ENCODE results near the gene BRPF1.

BRPF1 gene

DNA sequence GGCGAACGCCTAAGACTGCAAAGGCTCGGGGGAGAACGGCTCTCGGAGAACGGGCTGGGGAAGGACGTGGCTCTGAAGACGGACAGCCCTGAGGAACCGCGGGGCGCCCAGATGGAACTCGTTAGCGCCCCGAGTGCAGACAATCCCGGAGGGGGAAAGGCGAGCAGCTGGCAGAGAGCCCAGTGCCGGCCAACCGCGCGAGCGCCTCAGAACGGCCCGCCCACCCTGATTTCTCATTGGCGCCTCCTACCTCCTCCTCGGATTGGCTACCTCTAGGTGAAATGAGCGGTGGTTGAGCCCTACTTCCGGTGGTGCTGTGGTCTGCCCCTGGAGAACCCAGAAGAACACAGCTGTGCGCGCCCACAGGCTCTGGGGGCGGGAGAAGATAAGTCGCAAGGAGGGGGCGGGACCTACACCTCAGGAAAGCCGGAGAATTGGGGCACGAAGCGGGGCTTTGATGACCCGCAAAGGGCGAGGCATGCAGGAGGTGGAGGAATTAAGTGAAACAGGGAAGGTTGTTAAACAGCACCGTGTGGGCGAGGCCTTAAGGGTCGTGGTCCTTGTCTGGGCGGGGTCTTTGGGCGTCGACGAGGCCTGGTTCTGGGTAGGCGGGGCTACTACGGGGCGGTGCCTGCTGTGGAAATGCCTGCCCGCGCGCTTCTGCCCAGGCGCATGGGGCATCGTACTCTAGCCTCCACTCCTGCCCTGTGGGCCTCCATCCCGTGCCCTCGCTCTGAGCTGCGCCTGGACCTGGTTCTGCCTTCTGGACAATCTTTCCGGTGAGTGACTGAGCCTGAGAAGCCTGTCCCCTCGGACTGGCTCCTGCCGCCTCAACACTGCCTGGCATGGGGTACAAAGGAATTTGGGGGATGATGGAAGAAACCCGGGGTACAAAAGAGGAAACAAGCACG, 18.4 kb downstream of the BRPF1 start, which contains the start of gene OGG1:
TSS of gene OGG1 (plus strand) at position 308 of the 911 bp plus-strand sequence. CDS start at position 643, 335 bp downstream.
- TF ChIP-seq, protein P1, sequence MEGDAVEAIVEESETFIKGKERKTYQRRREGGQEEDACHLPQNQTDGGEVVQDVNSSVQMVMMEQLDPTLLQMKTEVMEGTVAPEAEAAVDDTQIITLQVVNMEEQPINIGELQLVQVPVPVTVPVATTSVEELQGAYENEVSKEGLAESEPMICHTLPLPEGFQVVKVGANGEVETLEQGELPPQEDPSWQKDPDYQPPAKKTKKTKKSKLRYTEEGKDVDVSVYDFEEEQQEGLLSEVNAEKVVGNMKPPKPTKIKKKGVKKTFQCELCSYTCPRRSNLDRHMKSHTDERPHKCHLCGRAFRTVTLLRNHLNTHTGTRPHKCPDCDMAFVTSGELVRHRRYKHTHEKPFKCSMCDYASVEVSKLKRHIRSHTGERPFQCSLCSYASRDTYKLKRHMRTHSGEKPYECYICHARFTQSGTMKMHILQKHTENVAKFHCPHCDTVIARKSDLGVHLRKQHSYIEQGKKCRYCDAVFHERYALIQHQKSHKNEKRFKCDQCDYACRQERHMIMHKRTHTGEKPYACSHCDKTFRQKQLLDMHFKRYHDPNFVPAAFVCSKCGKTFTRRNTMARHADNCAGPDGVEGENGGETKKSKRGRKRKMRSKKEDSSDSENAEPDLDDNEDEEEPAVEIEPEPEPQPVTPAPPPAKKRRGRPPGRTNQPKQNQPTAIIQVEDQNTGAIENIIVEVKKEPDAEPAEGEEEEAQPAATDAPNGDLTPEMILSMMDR (conservative IDR thresholded peaks at IDR 0.05; ENCODE audit: low read length) = no peak
- TF ChIP-seq EZH2phosphoT487 (IDR thresholded peaks at IDR 0.05; ENCODE audit: borderline replicate concordance) = no peak
- peaks cover under 1% of the 10 kb centered on the region for H3F3A ChIP-seq (ENCODE audit: low read depth)
- H3K4me2 ChIP-seq (ENCODE audit: low read depth, low read length, poor library complexity, severe bottlenecking) = peak within 1 kb of the TSS; percentile 90
- H3K36me3 ChIP-seq (ENCODE audit: insufficient read depth, low read length) = peaks cover 38% of the 10 kb centered on the region; the same call in 1 of the 2 replicates
- peak within 1 kb of the TSS; percentile 93 for H3K4me3 ChIP-seq (ENCODE audit: low read length, poor library complexity, severe bottlenecking)
- no peaks in the 10 kb centered on the region for H4K20me1 ChIP-seq (ENCODE audit: insufficient read depth, low read length, poor library complexity, severe bottlenecking)
- H3K9ac ChIP-seq (ENCODE audit: low read depth, low read length, poor library complexity, severe bottlenecking) = peak within 1 kb of the TSS; percentile 88
- H3K9me2 ChIP-seq (replicated peaks; ENCODE audit: low read depth, low read length) = no peaks in the 10 kb centered on the region
- H3K4me1 ChIP-seq (ENCODE audit: insufficient read depth, low read length, poor library complexity, severe bottlenecking) = peaks cover 44% of the 10 kb centered on the region
- H3K79me2 ChIP-seq (ENCODE audit: insufficient read depth, low read length) = peaks cover 34% of the 10 kb centered on the region
- no peaks in the 10 kb centered on the region for H3K27me3 ChIP-seq (ENCODE audit: insufficient read depth, low read length, poor library complexity, severe bottlenecking)
- H2AFZ ChIP-seq (ENCODE audit: low read length) = peak within 1 kb of the TSS; percentile 87
- no peaks in the 10 kb centered on the region for H3K9me3 ChIP-seq (ENCODE audit: insufficient read depth, low read depth, low read length)

DNA sequence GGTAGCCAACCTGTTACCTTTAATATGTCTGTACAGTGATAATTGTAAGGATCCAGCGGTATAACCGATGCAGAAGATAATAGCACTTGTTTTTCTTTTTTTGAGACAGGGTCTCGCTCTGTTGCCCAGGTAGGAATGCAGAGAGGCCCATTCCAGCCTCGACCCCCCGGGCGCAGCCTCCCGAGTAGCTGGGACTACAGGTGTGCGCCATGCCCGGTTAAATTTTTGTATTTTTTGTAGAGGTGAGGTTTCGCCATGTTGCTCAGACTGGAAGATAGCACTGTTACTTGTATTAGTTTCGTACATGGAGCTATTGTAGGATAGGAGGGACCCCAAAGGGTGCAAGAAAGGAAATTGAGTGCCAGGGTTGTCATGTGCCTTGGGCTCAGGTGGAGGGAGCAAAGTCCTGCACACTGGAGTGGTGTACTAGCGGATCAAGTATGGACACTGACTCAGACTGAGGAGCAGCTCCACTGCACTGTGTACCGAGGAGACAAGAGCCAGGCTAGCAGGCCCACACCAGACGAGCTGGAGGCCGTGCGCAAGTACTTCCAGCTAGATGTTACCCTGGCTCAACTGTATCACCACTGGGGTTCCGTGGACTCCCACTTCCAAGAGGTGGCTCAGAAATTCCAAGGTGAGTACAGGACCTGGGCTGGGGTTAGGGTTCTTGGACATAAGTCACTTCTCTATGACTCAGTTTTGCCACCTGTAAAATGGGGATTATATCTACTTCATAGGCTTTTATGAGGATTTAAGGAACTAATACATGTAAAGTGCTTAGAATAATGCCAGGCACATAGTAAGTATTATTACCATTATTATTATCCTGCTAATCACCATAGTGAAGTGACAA, 19.2 kb downstream of the BRPF1 start:
- peak overlapping the region; percentile 93 for H3K4me3 ChIP-seq (ENCODE audit: low read length, poor library complexity, severe bottlenecking)
- H3K9me3 ChIP-seq (ENCODE audit: insufficient read depth, low read depth, low read length) = no peaks in the 10 kb centered on the region
- H3K4me1 ChIP-seq (ENCODE audit: insufficient read depth, low read length, poor library complexity, severe bottlenecking) = peaks cover 52% of the 10 kb centered on the region
- H3K79me2 ChIP-seq (ENCODE audit: insufficient read depth, low read length) = peaks cover 38% of the 10 kb centered on the region
- peaks cover 4% of the 10 kb centered on the region for H3F3A ChIP-seq (ENCODE audit: low read depth)
- peak overlapping the region; percentile 90 for H3K4me2 ChIP-seq (ENCODE audit: low read depth, low read length, poor library complexity, severe bottlenecking)
- no peaks in the 10 kb centered on the region for H3K9me2 ChIP-seq (replicated peaks; ENCODE audit: low read depth, low read length)
- peak overlapping the region; percentile 87; the same call in 1 of the 2 replicates for H2AFZ ChIP-seq (ENCODE audit: low read length)
- H3K36me3 ChIP-seq (ENCODE audit: insufficient read depth, low read length) = peaks cover 29% of the 10 kb centered on the region; the same call in 1 of the 2 replicates
- H3K27me3 ChIP-seq (ENCODE audit: insufficient read depth, low read length, poor library complexity, severe bottlenecking) = no peaks in the 10 kb centered on the region
- H4K20me1 ChIP-seq (ENCODE audit: insufficient read depth, low read length, poor library complexity, severe bottlenecking) = no peaks in the 10 kb centered on the region
- TF ChIP-seq, protein P1 (conservative IDR thresholded peaks at IDR 0.05; ENCODE audit: low read length) = no peak
- TF ChIP-seq EZH2phosphoT487 (IDR thresholded peaks at IDR 0.05; ENCODE audit: borderline replicate concordance) = no peak
- peak overlapping the region; percentile 88 for H3K9ac ChIP-seq (ENCODE audit: low read depth, low read length, poor library complexity, severe bottlenecking)

DNA sequence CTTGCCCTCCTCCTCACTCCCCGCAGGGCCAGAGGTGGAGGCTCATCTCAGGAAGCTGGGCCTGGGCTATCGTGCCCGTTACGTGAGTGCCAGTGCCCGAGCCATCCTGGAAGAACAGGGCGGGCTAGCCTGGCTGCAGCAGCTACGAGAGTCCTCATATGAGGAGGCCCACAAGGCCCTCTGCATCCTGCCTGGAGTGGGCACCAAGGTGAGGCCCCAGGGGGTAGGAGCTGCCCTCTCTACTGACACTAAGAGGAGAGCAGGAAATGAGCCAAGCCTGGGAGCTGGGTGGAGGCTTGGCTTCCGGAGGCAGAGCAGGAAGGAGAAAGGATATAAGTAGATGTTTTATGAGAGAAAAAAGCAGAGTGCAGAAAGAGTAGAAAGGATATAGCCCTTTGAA, 23.1 kb downstream of the BRPF1 start:
- Histone ChIP-seq H3K36me3 (ENCODE audit: insufficient read depth, low read length) (peaks cover 23% of the 10 kb centered on the region; the same call in 1 of the 2 replicates), H3K4me2 (ENCODE audit: low read depth, low read length, poor library complexity, severe bottlenecking) (peak overlapping the region; percentile 92)

More for the DNA sequence above, 23.1 kb downstream of the BRPF1 start:
- H3K79me2 ChIP-seq (ENCODE audit: insufficient read depth, low read length) = peaks cover 52% of the 10 kb centered on the region
- no peak overlapping the region for H2AFZ ChIP-seq (ENCODE audit: low read length)
- H3K4me1 ChIP-seq (ENCODE audit: insufficient read depth, low read length, poor library complexity, severe bottlenecking) = peaks cover 46% of the 10 kb centered on the region
- no peaks in the 10 kb centered on the region for H3K9me2 ChIP-seq (replicated peaks; ENCODE audit: low read depth, low read length)
- peak overlapping the region; percentile 74 for H3K4me3 ChIP-seq (ENCODE audit: low read length, poor library complexity, severe bottlenecking)
- no peaks in the 10 kb centered on the region for H4K20me1 ChIP-seq (ENCODE audit: insufficient read depth, low read length, poor library complexity, severe bottlenecking)
- H3K9me3 ChIP-seq (ENCODE audit: insufficient read depth, low read depth, low read length) = no peaks in the 10 kb centered on the region
- TF ChIP-seq, protein P1 (conservative IDR thresholded peaks at IDR 0.05; ENCODE audit: low read length) = no peak
- no peak for TF ChIP-seq EZH2phosphoT487 (IDR thresholded peaks at IDR 0.05; ENCODE audit: borderline replicate concordance)
- peaks cover 4% of the 10 kb centered on the region for H3F3A ChIP-seq (ENCODE audit: low read depth)
- H3K27me3 ChIP-seq (ENCODE audit: insufficient read depth, low read length, poor library complexity, severe bottlenecking) = no peaks in the 10 kb centered on the region
- peak overlapping the region; percentile 73 for H3K9ac ChIP-seq (ENCODE audit: low read depth, low read length, poor library complexity, severe bottlenecking)

Data from Loucy (cell line).